Esophagus squamous epithelium (tissue), 5 donors: Measurements from ENCODE around the gene C1orf74. TPM values are rescaled to one million over a fixed set of nuclear protein-coding genes. Genes with fewer than 3 reads are reported as not detected.
A peak's percentile ranks its signal among the peaks of the same experiment; 100 is the strongest.

ENCODE experiments used
- DNase-seq: peaks from one replicate; lab custom pipeline; 2025; lab: John Stamatoyannopoulos, UW
- H3K27ac ChIP-seq, 4 donors: fragments of 200-600 bp; sonication (generic); one replicate each; pipeline ENCODE4 v1.5.1; 2016 to 2019; ENCODE audit warnings: mild to moderate bottlenecking in 1 of 4
- H3K27me3 ChIP-seq, 4 donors: fragments of 200-600 bp; sonication (generic); 1 replicate in 3 of 4; 2 replicates in 1 of 4; pipeline versions ENCODE4 v1.5.1 to v1.6.0; 2017 to 2021; ENCODE audit warnings: antibody characterized with exemption in 1 of 4
- H3K36me3 ChIP-seq, 3 donors: fragments of 200-600 bp; sonication (generic); one replicate each; pipeline ENCODE4 v1.5.1; 2016 to 2019
- H3K4me1 ChIP-seq, 3 donors: fragments of 200-600 bp; sonication (generic); one replicate each; pipeline ENCODE4 v1.5.1; 2017 to 2019
- H3K4me3 ChIP-seq, 4 donors: fragments of 200-600 bp; sonication (generic); 1 replicate in 3 of 4; 2 replicates in 1 of 4; pipeline ENCODE4 v1.5.1; 2016 to 2019; ENCODE audit warnings: mild to moderate bottlenecking in 2 of 4, moderate library complexity in 1 of 4
- H3K9me3 ChIP-seq, 3 donors: fragments of 200-600 bp; sonication (generic); one replicate each; pipeline ENCODE4 v1.5.1; 2016 to 2019
- CTCF ChIP-seq, 6 experiments: fragments of 450-650 bp in 4 of 6; fragments of 200-600 bp in 2 of 6; sonication (generic) in 2 of 6; IDR thresholded peaks; one replicate each; pipeline ENCODE4 v1.5.1; 2016 to 2019; ENCODE audit warnings: antibody characterized with exemption in 6 of 6, mild to moderate bottlenecking in 4 of 6, moderate library complexity in 4 of 6
- POLR2A ChIP-seq, 4 donors: fragments of 450-650 bp; IDR thresholded peaks; one replicate each; pipeline ENCODE4 v1.6.1; 2017; ENCODE audit warnings: antibody characterized with exemption in 4 of 4, mild to moderate bottlenecking in 4 of 4, moderate library complexity in 3 of 4
- WGBS, 2 donors: methylation state at CpG; one replicate each; pipeline ENCODE4 v1.1.5; 2018; 5-methylcytosine and 5-hydroxymethylcytosine counted together
- intact Hi-C: fragments of 100-400 bp; cut with DNase I; formaldehyde crosslinking; loops from one replicate; pipeline ENCODE4 v1.15.0; 2022
- total RNA-seq, 4 donors: library from RNA; depleted of rRNA; stranded (reverse); fragments of >200 nt; gene quantifications; one replicate each; pipeline ENCODE4 v1.1.0, GENCODE V29; 2016
- donor health status: DM: yes; HTN: yes; CAD: no.

The C1orf74 gene
- total RNA-seq, 4 donors from 2014 or later, result 2.9 to 6.2 (median 4.1) TPM

GRCh38 chr1:209774592-209774991 is 9.8 kb downstream of the C1orf74 start:
- DNase-seq, result no peak
- Histone ChIP-seq H3K9me3 (no peaks in the 10 kb centered on the region), H3K27me3 (no peaks in the 10 kb centered on the region), H3K36me3 (peaks cover 0 to 7% (median 0%) of the 10 kb centered on the region in 3 donors), H3K27ac (no peak overlapping the region), H3K4me3 (no peak overlapping the region), H3K4me1 (peaks cover under 1 to 23% (median 4%) of the 10 kb centered on the region in 3 donors)
- TF ChIP-seq CTCF (IDR thresholded peaks at IDR 0.05), result no peak
- no peak for TF ChIP-seq POLR2A (IDR thresholded peaks at IDR 0.05)
- WGBS, 2 donors, result 56 to 67% methylated on average over 1 of the region's 1 CpG
- intact Hi-C loops, result no loop called here

- Histone ChIP-seq H3K36me3 (no peaks in the 10 kb centered on the region), H3K27me3 (no peaks in the 10 kb centered on the region), H3K4me3 (no peak overlapping the region), H3K9me3 (no peaks in the 10 kb centered on the region), H3K27ac (no peak overlapping the region), H3K4me1 (peaks cover 11 to 43% (median 13%) of the 10 kb centered on the region in 3 donors)
- TF ChIP-seq CTCF (IDR thresholded peaks at IDR 0.05), result no peak
- TF ChIP-seq POLR2A (IDR thresholded peaks at IDR 0.05), result no peak
- WGBS, 2 donors, result 41 to 59% methylated on average over 6 of the region's 6 CpGs
- DNase-seq, result no peak
- intact Hi-C loops, result no loop called here
Measured at GRCh38 chr1:209772126-209772525, 12.2 kb downstream of the C1orf74 start.

DNA sequence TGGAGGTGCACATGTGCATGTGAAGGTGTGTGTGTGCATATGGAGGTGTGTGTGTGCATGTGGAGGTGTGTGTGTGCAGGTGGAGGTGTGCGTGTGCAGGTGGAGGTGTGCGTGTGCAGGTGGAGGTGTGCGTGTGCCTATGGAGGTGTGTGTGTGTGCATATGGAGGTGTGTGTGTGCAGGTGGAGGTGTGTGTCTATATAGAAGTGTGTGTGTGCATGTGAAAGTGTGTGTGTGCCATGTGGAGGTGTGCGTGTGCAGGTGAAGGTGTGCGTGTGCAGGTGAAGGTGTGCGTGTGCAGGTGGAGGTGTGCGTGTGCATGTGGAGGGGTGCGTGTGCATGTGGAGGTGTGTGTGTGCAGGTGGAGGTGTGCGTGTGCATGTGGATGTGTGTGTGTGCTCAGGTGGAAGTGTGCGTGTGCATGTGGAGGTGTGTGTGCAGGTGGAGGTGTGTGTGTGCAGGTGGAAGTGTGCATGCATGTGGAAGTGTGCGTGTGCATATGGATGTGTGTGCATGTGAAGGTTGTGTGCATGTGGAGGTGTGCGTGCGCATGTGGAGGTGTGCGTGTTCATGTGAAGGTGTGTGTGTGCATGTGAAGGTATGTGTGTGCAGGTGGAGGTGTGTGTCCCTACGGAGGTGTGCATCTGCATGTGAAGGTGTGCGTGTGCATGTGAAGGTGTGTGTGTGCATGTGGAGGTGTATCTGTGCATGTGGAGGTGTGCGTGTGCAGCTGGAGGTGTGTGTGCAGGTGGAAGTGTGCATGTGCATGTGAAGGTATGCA is 13.5 kb downstream of the C1orf74 start:
- TF ChIP-seq POLR2A (IDR thresholded peaks at IDR 0.05), result no peak
- no peak for TF ChIP-seq CTCF (IDR thresholded peaks at IDR 0.05)
- Histone ChIP-seq H3K9me3 (no peaks in the 10 kb centered on the region), H3K36me3 (no peaks in the 10 kb centered on the region), H3K4me3 (peak overlapping the region in 2 of 4 donors; percentile 23 to 40), H3K27ac (no peak overlapping the region), H3K4me1 (peaks cover 11 to 43% (median 13%) of the 10 kb centered on the region in 3 donors), H3K27me3 (no peaks in the 10 kb centered on the region)
- 95 to 97% methylated on average over 17 of the region's 17 CpGs for WGBS, 2 donors
- intact Hi-C loops, result no loop called here
- no peak for DNase-seq

- Histone ChIP-seq H3K9me3 (no peaks in the 10 kb centered on the region), H3K36me3 (no peaks in the 10 kb centered on the region), H3K4me1 (peaks cover 11 to 43% (median 13%) of the 10 kb centered on the region in 3 donors), H3K27me3 (no peaks in the 10 kb centered on the region), H3K27ac (peak overlapping the region; percentile 20 to 78 (median 66)), H3K4me3 (peak overlapping the region in 3 of 4 donors; percentile 23 to 40 (median 28))
- whole genome bisulfite sequencing, 2 donors, result 64 to 71% methylated on average over 6 to 7 of the region's 7 CpGs
- DNase-seq, result no peak
- TF ChIP-seq POLR2A (IDR thresholded peaks at IDR 0.05) (no peak), CTCF (IDR thresholded peaks at IDR 0.05) (no peak)
- intact Hi-C loops, result no loop called here
Measured at GRCh38 chr1:209769971-209770370, 14.4 kb downstream of the C1orf74 start.

DNA sequence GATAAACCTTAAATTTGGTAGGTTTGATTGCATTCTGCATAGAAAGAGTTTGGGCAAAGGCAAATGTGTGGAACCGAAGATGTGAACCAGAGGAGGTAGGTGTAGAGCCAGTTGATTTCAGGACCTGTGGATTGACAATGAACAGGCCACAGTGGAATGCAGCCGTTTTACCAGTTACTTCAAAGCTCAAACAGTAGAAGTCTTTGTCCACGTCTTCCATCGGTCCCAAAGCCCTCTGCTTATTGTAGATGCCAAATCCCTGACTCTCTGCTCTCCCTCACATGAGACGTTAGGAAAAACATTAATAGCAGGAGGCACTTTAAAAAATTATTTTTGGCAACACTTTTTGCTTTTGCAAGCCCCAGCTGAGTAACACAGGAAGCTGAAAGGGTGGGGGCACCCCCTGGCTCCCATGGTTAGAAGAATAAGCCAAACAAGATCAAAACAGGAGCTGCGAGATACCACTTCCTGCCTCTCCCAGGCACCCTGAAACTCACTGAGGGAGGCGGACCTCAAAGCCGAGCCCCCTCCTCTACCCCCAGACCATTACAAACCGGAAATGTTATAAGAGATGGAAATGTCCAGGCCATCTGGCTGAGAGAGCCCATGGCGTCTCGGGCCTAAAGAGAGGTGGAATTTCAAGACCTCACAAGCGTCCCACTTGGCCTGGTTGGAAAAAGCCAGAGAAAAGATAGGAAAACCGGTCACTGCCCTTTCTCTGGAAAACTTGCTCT is 15.0 kb downstream of the C1orf74 start:
- intact Hi-C loops, result no loop called here
- WGBS, 2 donors, result 14 to 24% methylated on average over 12 to 13 of the region's 13 CpGs
- H3K27me3 ChIP-seq, result no peaks in the 10 kb centered on the region
- peak; percentile 24 for DNase-seq
- peak overlapping the region; percentile 20 to 78 (median 66) for H3K27ac ChIP-seq
- peaks cover 11 to 43% (median 13%) of the 10 kb centered on the region in 3 donors for H3K4me1 ChIP-seq
- no peaks in the 10 kb centered on the region for H3K9me3 ChIP-seq
- H3K36me3 ChIP-seq, result no peaks in the 10 kb centered on the region
- peak overlapping the region in 3 of 4 donors; percentile 23 to 40 (median 28) for H3K4me3 ChIP-seq
- TF ChIP-seq CTCF (IDR thresholded peaks at IDR 0.05) (no peak), POLR2A (IDR thresholded peaks at IDR 0.05) (no peak)
